SK-N-SH treated with all-trans-retinoic acid at 6 μM for 48 hours (cell line): Measurements from ENCODE around the gene KCNQ5.

ENCODE experiments used
- ATAC-seq: fragments of 200-7000 bp; cut with Tn5 transposase; 3 replicates; pipeline ENCODE4 v1.9.1; 2020; ENCODE audit warnings: mild to moderate bottlenecking, moderate library complexity
- ARNTL ChIP-seq: fragments of 450-650 bp; formaldehyde crosslinking; IDR thresholded peaks from 2 replicates; pipeline ENCODE4 v1.5.0; 2020; ENCODE audit warnings: low read depth, mild to moderate bottlenecking, moderate library complexity, borderline replicate concordance
- BACH2 ChIP-seq: fragments of 250-450 bp; sonication (Bioruptor Pico); IDR thresholded peaks from 2 replicates; pipeline ENCODE4 v1.9.0; 2021; ENCODE audit warnings: mild to moderate bottlenecking, borderline replicate concordance
- CREB5 ChIP-seq: fragments of 250-450 bp; sonication (Bioruptor Pico); IDR thresholded peaks from 2 replicates; pipeline ENCODE4 v1.5.1; 2020; ENCODE audit warnings: low read depth, mild to moderate bottlenecking, moderate library complexity
- CSDC2 ChIP-seq: fragments of 250-450 bp; sonication (Bioruptor Pico); IDR thresholded peaks from 2 replicates; pipeline ENCODE4 v1.5.0; 2020; ENCODE audit warnings: mild to moderate bottlenecking, moderate library complexity
- ESRRG ChIP-seq: fragments of 250-450 bp; sonication (Bioruptor Pico); IDR thresholded peaks from 2 replicates; pipeline ENCODE4 v1.6.1; 2021; ENCODE audit warnings: mild to moderate bottlenecking
- GLIS3 ChIP-seq: fragments of 250-450 bp; sonication (Bioruptor Pico); IDR thresholded peaks from 2 replicates; pipeline ENCODE4 v1.5.0; 2020; ENCODE audit warnings: mild to moderate bottlenecking, moderate library complexity
- OSR1 ChIP-seq: fragments of 250-450 bp; sonication (Bioruptor Pico); IDR thresholded peaks from 2 replicates; pipeline ENCODE4 v1.8.0; 2022; ENCODE audit warnings: moderate library complexity, mild to moderate bottlenecking, inconsistent platforms
- PPARA ChIP-seq: fragments of 250-450 bp; sonication (Bioruptor Pico); IDR thresholded peaks from 2 replicates; pipeline ENCODE4 v1.5.0; 2020; ENCODE audit warnings: mild to moderate bottlenecking, borderline replicate concordance
- RARB ChIP-seq: fragments of 250-450 bp; sonication (Bioruptor Pico); IDR thresholded peaks from 2 replicates; pipeline ENCODE4 v1.8.0; 2021; ENCODE audit warnings: mild to moderate bottlenecking, moderate library complexity
- TCF4 ChIP-seq: fragments of 250-450 bp; sonication (Bioruptor Pico); IDR thresholded peaks from 2 replicates; pipeline ENCODE4 v1.8.0; 2021; ENCODE audit warnings: mild to moderate bottlenecking, moderate library complexity, borderline replicate concordance
- TSHZ2 ChIP-seq: fragments of 250-450 bp; sonication (Bioruptor Pico); IDR thresholded peaks from 2 replicates; pipeline ENCODE4 v1.5.0; 2020; ENCODE audit warnings: mild to moderate bottlenecking, moderate library complexity
- ZFP30 ChIP-seq: fragments of 450-650 bp; formaldehyde crosslinking; IDR thresholded peaks from 2 replicates; pipeline ENCODE4 v1.5.0; 2022; ENCODE audit warnings: mild to moderate bottlenecking, moderate library complexity
- ZNF565 ChIP-seq: fragments of 450-650 bp; formaldehyde crosslinking; conservative IDR thresholded peaks from 2 replicates; pipeline ENCODE4 v1.5.0; 2020; ENCODE audit warnings: low read depth, mild to moderate bottlenecking, moderate library complexity
- ZNF70 ChIP-seq: fragments of 450-650 bp; formaldehyde crosslinking; IDR thresholded peaks from 2 replicates; pipeline ENCODE4 v1.5.0; 2020; ENCODE audit warnings: mild to moderate bottlenecking, moderate library complexity
- ZNF8 ChIP-seq: fragments of 450-650 bp; formaldehyde crosslinking; IDR thresholded peaks from 2 replicates; pipeline ENCODE4 v1.5.0; 2020; ENCODE audit warnings: mild to moderate bottlenecking, moderate library complexity
- TF ChIP-seq, protein P1 (sequence below): fragments of 250-450 bp; sonication (Bioruptor Pico); IDR thresholded peaks from 2 replicates; pipeline ENCODE4 v1.8.0; 2021; ENCODE audit warnings: low read depth, mild to moderate bottlenecking, moderate library complexity, borderline replicate concordance
- TF ChIP-seq, protein P2 (sequence below): fragments of 250-450 bp; sonication (Bioruptor Pico); IDR thresholded peaks from 2 replicates; pipeline ENCODE4 v1.8.0; 2020; ENCODE audit warnings: mild to moderate bottlenecking, moderate library complexity, borderline replicate concordance
- TF ChIP-seq, protein P3 (sequence below): fragments of 250-450 bp; sonication (Bioruptor Pico); IDR thresholded peaks from 2 replicates; pipeline ENCODE4 v1.5.1; 2021; ENCODE audit warnings: mild to moderate bottlenecking, moderate library complexity

The KCNQ5 gene

DNA sequence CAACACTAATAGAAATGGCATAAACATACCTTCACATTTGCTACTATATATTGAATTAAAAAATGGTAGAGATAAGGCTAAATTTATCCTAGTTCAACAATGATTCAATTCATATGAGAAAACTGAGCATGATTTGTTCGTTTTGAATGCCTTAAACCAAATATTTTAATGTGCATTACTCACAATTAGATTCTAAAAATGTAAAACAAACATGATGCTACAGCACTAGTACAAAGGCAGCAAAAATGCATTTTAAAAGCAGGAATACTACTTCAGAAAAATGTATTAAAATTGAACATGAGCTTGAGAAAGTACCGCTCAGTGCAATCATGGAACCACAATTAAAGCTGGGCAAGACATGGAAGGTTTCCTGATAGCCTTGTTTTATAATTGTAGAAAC lies 195.3 kb downstream of the KCNQ5 start (continued):
- TF ChIP-seq, protein P1, sequence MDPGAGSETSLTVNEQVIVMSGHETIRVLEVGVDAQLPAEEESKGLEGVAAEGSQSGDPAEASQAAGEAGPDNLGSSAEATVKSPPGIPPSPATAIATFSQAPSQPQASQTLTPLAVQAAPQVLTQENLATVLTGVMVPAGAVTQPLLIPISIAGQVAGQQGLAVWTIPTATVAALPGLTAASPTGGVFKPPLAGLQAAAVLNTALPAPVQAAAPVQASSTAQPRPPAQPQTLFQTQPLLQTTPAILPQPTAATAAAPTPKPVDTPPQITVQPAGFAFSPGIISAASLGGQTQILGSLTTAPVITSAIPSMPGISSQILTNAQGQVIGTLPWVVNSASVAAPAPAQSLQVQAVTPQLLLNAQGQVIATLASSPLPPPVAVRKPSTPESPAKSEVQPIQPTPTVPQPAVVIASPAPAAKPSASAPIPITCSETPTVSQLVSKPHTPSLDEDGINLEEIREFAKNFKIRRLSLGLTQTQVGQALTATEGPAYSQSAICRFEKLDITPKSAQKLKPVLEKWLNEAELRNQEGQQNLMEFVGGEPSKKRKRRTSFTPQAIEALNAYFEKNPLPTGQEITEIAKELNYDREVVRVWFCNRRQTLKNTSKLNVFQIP (CRISPR knock-in tag), result no peak
- TF ChIP-seq RARB (CRISPR knock-in tag) (no peak), PPARA (CRISPR knock-in tag) (no peak)

- TF ChIP-seq ZFP30 (CRISPR knock-in tag) (no peak), OSR1 (CRISPR knock-in tag) (no peak), ESRRG (no peak), ZNF70 (CRISPR knock-in tag) (no peak), TCF4 (CRISPR knock-in tag) (no peak)
- TF ChIP-seq, protein P1 (CRISPR knock-in tag), result no peak
- no peak for ATAC-seq
Measured at GRCh38 chr6:72819609-72820008, 197.7 kb downstream of the KCNQ5 start.

- TF ChIP-seq ZNF8 (CRISPR knock-in tag) (no peak), GLIS3 (CRISPR knock-in tag) (no peak), TSHZ2 (no peak), RARB (CRISPR knock-in tag) (no peak), ARNTL (CRISPR knock-in tag) (no peak), CSDC2 (CRISPR knock-in tag) (no peak), BACH2 (CRISPR knock-in tag) (no peak), ZNF565 (CRISPR knock-in tag) (no peak), ESRRG (no peak)
- TF ChIP-seq, protein P2, sequence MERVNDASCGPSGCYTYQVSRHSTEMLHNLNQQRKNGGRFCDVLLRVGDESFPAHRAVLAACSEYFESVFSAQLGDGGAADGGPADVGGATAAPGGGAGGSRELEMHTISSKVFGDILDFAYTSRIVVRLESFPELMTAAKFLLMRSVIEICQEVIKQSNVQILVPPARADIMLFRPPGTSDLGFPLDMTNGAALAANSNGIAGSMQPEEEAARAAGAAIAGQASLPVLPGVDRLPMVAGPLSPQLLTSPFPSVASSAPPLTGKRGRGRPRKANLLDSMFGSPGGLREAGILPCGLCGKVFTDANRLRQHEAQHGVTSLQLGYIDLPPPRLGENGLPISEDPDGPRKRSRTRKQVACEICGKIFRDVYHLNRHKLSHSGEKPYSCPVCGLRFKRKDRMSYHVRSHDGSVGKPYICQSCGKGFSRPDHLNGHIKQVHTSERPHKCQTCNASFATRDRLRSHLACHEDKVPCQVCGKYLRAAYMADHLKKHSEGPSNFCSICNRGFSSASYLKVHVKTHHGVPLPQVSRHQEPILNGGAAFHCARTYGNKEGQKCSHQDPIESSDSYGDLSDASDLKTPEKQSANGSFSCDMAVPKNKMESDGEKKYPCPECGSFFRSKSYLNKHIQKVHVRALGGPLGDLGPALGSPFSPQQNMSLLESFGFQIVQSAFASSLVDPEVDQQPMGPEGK, result no peak
- ATAC-seq, result no peak
Measured at GRCh38 chr6:72820153-72820552, 198.3 kb downstream of the KCNQ5 start.

GRCh38 chr6:72820906-72821305 lies 199.0 kb downstream of the KCNQ5 start:
- ATAC-seq, result no peak
- TF ChIP-seq CREB5 (CRISPR knock-in tag) (no peak), OSR1 (CRISPR knock-in tag) (no peak), GLIS3 (CRISPR knock-in tag) (no peak), TSHZ2 (no peak)
- TF ChIP-seq, protein P3, sequence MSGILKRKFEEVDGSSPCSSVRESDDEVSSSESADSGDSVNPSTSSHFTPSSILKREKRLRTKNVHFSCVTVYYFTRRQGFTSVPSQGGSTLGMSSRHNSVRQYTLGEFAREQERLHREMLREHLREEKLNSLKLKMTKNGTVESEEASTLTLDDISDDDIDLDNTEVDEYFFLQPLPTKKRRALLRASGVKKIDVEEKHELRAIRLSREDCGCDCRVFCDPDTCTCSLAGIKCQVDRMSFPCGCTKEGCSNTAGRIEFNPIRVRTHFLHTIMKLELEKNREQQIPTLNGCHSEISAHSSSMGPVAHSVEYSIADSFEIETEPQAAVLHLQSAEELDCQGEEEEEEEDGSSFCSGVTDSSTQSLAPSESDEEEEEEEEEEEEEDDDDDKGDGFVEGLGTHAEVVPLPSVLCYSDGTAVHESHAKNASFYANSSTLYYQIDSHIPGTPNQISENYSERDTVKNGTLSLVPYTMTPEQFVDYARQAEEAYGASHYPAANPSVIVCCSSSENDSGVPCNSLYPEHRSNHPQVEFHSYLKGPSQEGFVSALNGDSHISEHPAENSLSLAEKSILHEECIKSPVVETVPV (CRISPR knock-in tag), result no peak
